K562 (cell line): ENCODE data around the gene MMP24. TPM values are rescaled to one million over a fixed set of nuclear protein-coding genes. Genes with fewer than 3 reads are reported as not detected.
A peak's percentile ranks its signal among the peaks of the same experiment; 100 is the strongest.

ENCODE experiments used
- CREB3L1 ChIP-seq: fragments of 450-650 bp; IDR thresholded peaks from 2 replicates; pipeline ENCODE4 v1.6.1; 2014; ENCODE audit warnings: low read depth, mild to moderate bottlenecking, moderate library complexity, borderline replicate concordance
- DPF2 ChIP-seq: fragments of 450-650 bp; IDR thresholded peaks from 2 replicates; pipeline ENCODE4 v1.6.1; 2016
- EP400 ChIP-seq: fragments of 450-650 bp; IDR thresholded peaks from 2 replicates; pipeline ENCODE4 v1.6.1; 2017; ENCODE audit warnings: antibody characterized with exemption, mild to moderate bottlenecking, moderate library complexity
- ERF ChIP-seq: fragments of 450-650 bp; formaldehyde crosslinking; IDR thresholded peaks from 2 replicates; pipeline ENCODE4 v1.4.0; 2020; ENCODE audit warnings: mild to moderate bottlenecking, mixed read lengths
- HMGN3 ChIP-seq: IDR thresholded peaks from 2 replicates; pipeline ENCODE4 v1.6.1; 2011; ENCODE audit warnings: borderline replicate concordance, low read depth, mild to moderate bottlenecking, mixed read lengths, low read length; ENCODE audit not compliant: insufficient read length; ENCODE audit errors: extremely low read depth
- KDM4B ChIP-seq, 2 experiments: fragments of 450-650 bp in 1 of 2; sonication (generic) in 1 of 2; IDR thresholded peaks; 2 replicates each; pipeline ENCODE4 v1.6.1; 2016 to 2017; ENCODE audit warnings: borderline replicate concordance in 2 of 2, antibody characterized with exemption in 1 of 2, low read depth in 1 of 2, mild to moderate bottlenecking in 1 of 2
- KDM5B ChIP-seq: fragments of 200-600 bp; sonication (generic); IDR thresholded peaks from 2 replicates; pipeline ENCODE4 v1.6.1; 2012; ENCODE audit warnings: low read depth, mild to moderate bottlenecking, moderate library complexity, low read length, control low read depth, inconsistent platforms; ENCODE audit not compliant: insufficient replicate concordance
- NFE2 ChIP-seq: IDR thresholded peaks from 2 replicates; pipeline ENCODE4 v1.6.1; 2014; ENCODE audit warnings: antibody characterized with exemption, low read depth
- POLR2B ChIP-seq: fragments of 450-650 bp; IDR thresholded peaks from 2 replicates; pipeline ENCODE4 v1.6.1; 2018; ENCODE audit warnings: low read depth; ENCODE audit not compliant: partially characterized antibody
- SIN3B ChIP-seq: fragments of 450-650 bp; IDR thresholded peaks from 2 replicates; pipeline ENCODE4 v1.6.1; 2017; ENCODE audit warnings: low read depth, mild to moderate bottlenecking, moderate library complexity
- TAF1 ChIP-seq: IDR thresholded peaks from 2 replicates; pipeline ENCODE4 v1.6.1; 2011; ENCODE audit warnings: mild to moderate bottlenecking, low read length, moderate library complexity; ENCODE audit not compliant: insufficient read depth, control insufficient read depth, severe bottlenecking; ENCODE audit errors: extremely low read depth
- THRB ChIP-seq: fragments of 450-650 bp; formaldehyde crosslinking; conservative IDR thresholded peaks from 2 replicates; pipeline ENCODE4 v1.4.0; 2022; ENCODE audit warnings: mild to moderate bottlenecking, missing genetic modification characterization
- ZMIZ1 ChIP-seq, 2 experiments: fragments of 150-350 bp in 1 of 2; IDR thresholded peaks; 2 replicates each; pipeline ENCODE4 v1.6.1; 2012 to 2016; ENCODE audit warnings: low read depth in 2 of 2, low read length in 2 of 2, mild to moderate bottlenecking in 1 of 2, moderate library complexity in 1 of 2
- ZNF639 ChIP-seq, 2 experiments: fragments of 200-800 bp in 1 of 2; sonication (Bioruptor generic) in 1 of 2; sonication (generic) in 1 of 2; formaldehyde crosslinking in 1 of 2; IDR thresholded peaks in 1 of 2; conservative IDR thresholded peaks in 1 of 2; 2 replicates each; pipeline versions ENCODE4 v1.5.0 to v1.6.1; 2016 to 2020; ENCODE audit warnings: missing compliant biosample characterization in 1 of 2, missing genetic modification characterization in 1 of 2, missing genetic modification reagents in 1 of 2
- polyA plus RNA-seq, 8 experiments: library from polyadenylated mRNA; depleted of rRNA in 4 of 8; stranded (reverse) in 5 of 8; unstranded in 3 of 8; fragments of >200 nt; fragmentation: Nextera tagmentation in 2 of 8; fragmentation: Illumina TruSeq in 1 of 8; extraction: Ambion mirVana in 2 of 8; extraction: Trizol in 1 of 8; gene quantifications; 2 replicates each; pipeline versions ENCODE4 v1.2.1 to v1.2.3, GENCODE V29; 2011 to 2014; ENCODE audit warnings: inconsistent platforms in 1 of 8, missing spikeins in 1 of 8
- total RNA-seq, 7 experiments: library from RNA; depleted of rRNA in 6 of 7; stranded (reverse); fragments of >200 nt in 6 of 7; fragmentation: Illumina TruSeq in 2 of 7; extraction: Trizol in 2 of 7; gene quantifications; 2 replicates each; pipeline versions ENCODE4 v1.2.1 to v1.2.3, GENCODE V29; 2011 to 2021; ENCODE audit warnings: low replicate concordance in 1 of 7

MMP24 gene
- total and polyA plus RNA-seq, 9 of the 15 experiments (the other 6 are each of a cell fraction or from before 2014, with no cell fraction given), result 0.03 to 0.07 (median 0.03) TPM; not detected in 6

- TF ChIP-seq THRB (CRISPR knock-in tag), result 0 out of 2 replicates have a peak, but pooled peaks have one; percentile 59
- peak; percentile 66 for TF ChIP-seq HMGN3
- no peak for TF ChIP-seq CREB3L1
- peak in 1 of 2 experiments; percentile 39; a peak in 1 of 4 replicates for TF ChIP-seq ZMIZ1 (IDR thresholded peaks at IDR 0.05; ENCODE audit: low read depth in 2 of 2, low read length in 2 of 2)
- TF ChIP-seq ERF (CRISPR knock-in tag), result peak; percentile 51; the same call in 1 of the 2 replicates
- 0 out of 4 replicates have a peak, but pooled peaks of 1 of the 2 experiments have one; percentile 37 for TF ChIP-seq ZNF639 (CRISPR knock-in tag; conservative IDR thresholded peaks at IDR 0.05 in 1 of 2, IDR thresholded peaks at IDR 0.05 in 1 of 2)
- TF ChIP-seq TAF1, result peak; percentile 63
- no peak for TF ChIP-seq SIN3B
- TF ChIP-seq KDM5B, result peak; percentile 59
- no peak for TF ChIP-seq NFE2
- no peak for TF ChIP-seq DPF2
- TF ChIP-seq POLR2B, result peak; percentile 86
- TF ChIP-seq KDM4B (IDR thresholded peaks at IDR 0.05; ENCODE audit: borderline replicate concordance in 2 of 2, low read depth in 1 of 2), result no peak
- TF ChIP-seq EP400, result peak; percentile 30; the same call in 1 of the 2 replicates
Observed at GRCh38 chr20:35277531-35278395, 51.3 kb downstream of the MMP24 start, which contains the start of gene MMP24OS (continued).
